Hepatocyte (in vitro differentiated cells): ENCODE results near the gene GRAP2. TPM values are rescaled to one million over a fixed set of nuclear protein-coding genes. Genes with fewer than 3 reads are reported as not detected.

Experiments
- DNase-seq: peaks from one replicate; pipeline ENCODE4 v3.0.0-alpha.2; 2016; ENCODE audit warnings: low spot score
- H2AFZ ChIP-seq: fragments of 200-600 bp; sonication (generic); 2 replicates; pipeline ENCODE4 v1.6.0; 2016; ENCODE audit warnings: antibody characterized with exemption, mild to moderate bottlenecking
- H3K27ac ChIP-seq: fragments of 200-600 bp; sonication (generic); 2 replicates; pipeline ENCODE4 v1.5.1; 2016; ENCODE audit warnings: mild to moderate bottlenecking
- H3K27me3 ChIP-seq: fragments of 200-600 bp; sonication (generic); 2 replicates; pipeline ENCODE4 v1.6.1; 2016
- H3K36me3 ChIP-seq: fragments of 200-600 bp; sonication (generic); replicated peaks from 2 replicates; pipeline ENCODE4 v1.5.1; 2016; ENCODE audit warnings: low read depth; ENCODE audit not compliant: insufficient read depth
- H3K4me1 ChIP-seq: fragments of 200-600 bp; sonication (generic); 2 replicates; pipeline ENCODE4 v1.5.1; 2016; ENCODE audit warnings: mild to moderate bottlenecking, moderate library complexity; ENCODE audit not compliant: insufficient read depth
- H3K4me2 ChIP-seq: fragments of 200-600 bp; sonication (generic); 2 replicates; pipeline ENCODE4 v1.6.0; 2016
- H3K4me3 ChIP-seq: fragments of 200-600 bp; sonication (generic); 2 replicates; pipeline ENCODE4 v1.5.1; 2016; ENCODE audit warnings: mild to moderate bottlenecking
- H3K79me2 ChIP-seq: fragments of 200-600 bp; sonication (generic); 2 replicates; pipeline ENCODE4 v1.6.0; 2017; ENCODE audit warnings: mild to moderate bottlenecking
- H3K9me2 ChIP-seq: fragments of 200-600 bp; sonication (generic); replicated peaks from 2 replicates; pipeline ENCODE4 v1.6.0; 2017; ENCODE audit warnings: mild to moderate bottlenecking; ENCODE audit not compliant: insufficient read depth
- H3K9me3 ChIP-seq: fragments of 200-600 bp; sonication (generic); 2 replicates; pipeline ENCODE4 v1.5.1; 2016; ENCODE audit warnings: low read depth, mild to moderate bottlenecking
- H4K20me1 ChIP-seq: fragments of 200-600 bp; sonication (generic); 2 replicates; pipeline ENCODE4 v1.6.0; 2016; ENCODE audit warnings: mild to moderate bottlenecking; ENCODE audit not compliant: insufficient read depth, poor library complexity, severe bottlenecking
- EZH2 ChIP-seq: fragments of 200-600 bp; sonication (generic); IDR thresholded peaks from 2 replicates; pipeline ENCODE4 v1.6.1; 2016; ENCODE audit warnings: antibody characterized with exemption, mild to moderate bottlenecking, borderline replicate concordance
- EZH2phosphoT487 ChIP-seq: fragments of 200-600 bp; sonication (generic); IDR thresholded peaks from one replicate; pipeline ENCODE4 v1.6.1; 2018; ENCODE audit warnings: antibody characterized with exemption, mild to moderate bottlenecking, low read depth, moderate library complexity; ENCODE audit not compliant: unreplicated experiment, severe bottlenecking
- WGBS: methylation state at CpG from one replicate; pipeline ENCODE4 v1.1.6; 2016; ENCODE audit warnings: low lambda C conversion rate; ENCODE audit errors: missing lambda C conversion rate; 5-methylcytosine and 5-hydroxymethylcytosine counted together
- polyA plus RNA-seq: library from polyadenylated mRNA; unstranded; fragments of >200 nt; fragmentation: Nextera tagmentation; extraction: Ambion mirVana; gene quantifications from 2 replicates; pipeline ENCODE4 v1.2.1, GENCODE V29; 2016
- small RNA-seq: library from RNA; depleted of rRNA; stranded (forward); fragments of <200 nt; gene quantifications from one replicate; pipeline ENCODE3, GENCODE V24; 2014
- total RNA-seq: library from RNA; depleted of rRNA; stranded (reverse); fragments of >200 nt; gene quantifications from 2 replicates; pipeline ENCODE4 v1.2.3, GENCODE V29; 2014
- TF ChIP-seq, protein P1 (sequence below): fragments of 200-600 bp; sonication (generic); IDR thresholded peaks from 2 replicates; pipeline ENCODE4 v1.5.1; 2016; ENCODE audit warnings: antibody characterized with exemption, mild to moderate bottlenecking; ENCODE audit not compliant: poor library complexity

GRAP2 gene
- total and polyA plus RNA-seq, 2 experiments from 2014 or later: 0.51 TPM; not detected in 1

DNA sequence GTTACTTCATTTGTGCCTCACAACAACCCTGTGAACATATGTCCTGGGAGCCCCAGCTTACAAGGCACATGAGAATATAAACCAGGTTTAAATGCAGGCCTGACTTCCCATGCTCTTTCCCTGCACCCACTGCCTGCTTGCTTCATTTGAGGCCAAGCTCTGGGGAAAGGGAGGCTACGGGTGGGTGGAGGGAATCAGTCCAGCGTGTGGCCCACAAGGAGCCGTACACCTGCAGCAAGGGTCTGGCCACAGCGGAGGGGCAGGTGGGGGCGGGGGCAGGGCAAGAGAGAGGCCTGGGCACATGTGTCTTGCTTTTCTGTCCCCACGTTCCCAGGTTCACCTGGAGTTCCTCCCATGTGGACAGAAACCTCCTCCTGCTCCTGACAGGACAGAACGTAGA, 120.1 kb downstream of the GRAP2 start:
- H3K9me3 ChIP-seq: no peaks in the 10 kb centered on the region
- no peak overlapping the region for H3K4me2 ChIP-seq
- peaks cover 8% of the 10 kb centered on the region for H3K4me1 ChIP-seq
- no peak overlapping the region for H3K27ac ChIP-seq
- H3K79me2 ChIP-seq: peaks cover 12% of the 10 kb centered on the region
- no peaks in the 10 kb centered on the region for H3K27me3 ChIP-seq
- H3K36me3 ChIP-seq: no peaks in the 10 kb centered on the region
- TF ChIP-seq, protein P1, sequence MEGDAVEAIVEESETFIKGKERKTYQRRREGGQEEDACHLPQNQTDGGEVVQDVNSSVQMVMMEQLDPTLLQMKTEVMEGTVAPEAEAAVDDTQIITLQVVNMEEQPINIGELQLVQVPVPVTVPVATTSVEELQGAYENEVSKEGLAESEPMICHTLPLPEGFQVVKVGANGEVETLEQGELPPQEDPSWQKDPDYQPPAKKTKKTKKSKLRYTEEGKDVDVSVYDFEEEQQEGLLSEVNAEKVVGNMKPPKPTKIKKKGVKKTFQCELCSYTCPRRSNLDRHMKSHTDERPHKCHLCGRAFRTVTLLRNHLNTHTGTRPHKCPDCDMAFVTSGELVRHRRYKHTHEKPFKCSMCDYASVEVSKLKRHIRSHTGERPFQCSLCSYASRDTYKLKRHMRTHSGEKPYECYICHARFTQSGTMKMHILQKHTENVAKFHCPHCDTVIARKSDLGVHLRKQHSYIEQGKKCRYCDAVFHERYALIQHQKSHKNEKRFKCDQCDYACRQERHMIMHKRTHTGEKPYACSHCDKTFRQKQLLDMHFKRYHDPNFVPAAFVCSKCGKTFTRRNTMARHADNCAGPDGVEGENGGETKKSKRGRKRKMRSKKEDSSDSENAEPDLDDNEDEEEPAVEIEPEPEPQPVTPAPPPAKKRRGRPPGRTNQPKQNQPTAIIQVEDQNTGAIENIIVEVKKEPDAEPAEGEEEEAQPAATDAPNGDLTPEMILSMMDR: no peak
- TF ChIP-seq EZH2phosphoT487: no peak
- H4K20me1 ChIP-seq: no peaks in the 10 kb centered on the region
- H3K9me2 ChIP-seq: no peaks in the 10 kb centered on the region
- no peak for DNase-seq
- no peak overlapping the region for H3K4me3 ChIP-seq
- H2AFZ ChIP-seq: no peak overlapping the region
- WGBS: 93% methylated on average over 5 of the region's 7 CpGs

DNA sequence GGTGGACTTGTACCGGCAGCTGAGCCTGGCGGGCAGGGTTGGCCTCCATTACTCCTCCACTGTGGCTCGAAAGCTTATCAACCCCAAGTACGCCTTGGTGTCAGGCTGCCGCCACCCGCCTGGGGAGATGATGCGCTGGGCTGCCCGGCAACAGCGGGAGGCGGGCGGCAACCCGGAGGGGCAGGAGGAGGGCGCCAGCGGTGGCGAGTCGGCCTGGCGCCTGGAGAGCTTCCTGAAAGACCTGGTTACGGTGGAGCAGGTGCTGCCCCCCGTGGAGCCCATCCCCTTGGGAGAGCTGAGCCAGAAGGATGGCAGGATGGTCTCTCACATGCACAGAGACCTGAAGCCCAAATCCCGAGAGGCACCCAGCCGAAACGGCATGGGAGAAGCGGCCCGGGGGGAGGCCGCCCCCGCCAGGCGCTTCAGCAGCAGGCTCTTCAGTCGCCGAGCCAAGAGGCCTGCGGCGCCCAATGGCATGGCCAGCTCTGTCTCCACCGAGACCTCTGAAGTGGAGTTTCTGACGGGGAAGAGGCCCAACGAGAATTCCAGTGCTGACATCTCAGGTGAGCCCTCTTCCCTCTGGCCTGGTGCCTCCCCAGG, 120.6 kb downstream of the GRAP2 start:
- Histone ChIP-seq H4K20me1 (no peaks in the 10 kb centered on the region), H3K36me3 (no peaks in the 10 kb centered on the region), H3K4me1 (peaks cover 8% of the 10 kb centered on the region), H2AFZ (no peak overlapping the region), H3K79me2 (peaks cover 9% of the 10 kb centered on the region), H3K4me2 (no peak overlapping the region), H3K9me3 (no peaks in the 10 kb centered on the region), H3K9me2 (no peaks in the 10 kb centered on the region), H3K27me3 (no peaks in the 10 kb centered on the region), H3K27ac (no peak overlapping the region), H3K4me3 (no peak overlapping the region)
- TF ChIP-seq EZH2phosphoT487 (no peak), EZH2 (no peak)
- TF ChIP-seq, protein P1: no peak
- 93% methylated on average over 28 of the region's 34 CpGs for WGBS
- DNase-seq: no peak

DNA sequence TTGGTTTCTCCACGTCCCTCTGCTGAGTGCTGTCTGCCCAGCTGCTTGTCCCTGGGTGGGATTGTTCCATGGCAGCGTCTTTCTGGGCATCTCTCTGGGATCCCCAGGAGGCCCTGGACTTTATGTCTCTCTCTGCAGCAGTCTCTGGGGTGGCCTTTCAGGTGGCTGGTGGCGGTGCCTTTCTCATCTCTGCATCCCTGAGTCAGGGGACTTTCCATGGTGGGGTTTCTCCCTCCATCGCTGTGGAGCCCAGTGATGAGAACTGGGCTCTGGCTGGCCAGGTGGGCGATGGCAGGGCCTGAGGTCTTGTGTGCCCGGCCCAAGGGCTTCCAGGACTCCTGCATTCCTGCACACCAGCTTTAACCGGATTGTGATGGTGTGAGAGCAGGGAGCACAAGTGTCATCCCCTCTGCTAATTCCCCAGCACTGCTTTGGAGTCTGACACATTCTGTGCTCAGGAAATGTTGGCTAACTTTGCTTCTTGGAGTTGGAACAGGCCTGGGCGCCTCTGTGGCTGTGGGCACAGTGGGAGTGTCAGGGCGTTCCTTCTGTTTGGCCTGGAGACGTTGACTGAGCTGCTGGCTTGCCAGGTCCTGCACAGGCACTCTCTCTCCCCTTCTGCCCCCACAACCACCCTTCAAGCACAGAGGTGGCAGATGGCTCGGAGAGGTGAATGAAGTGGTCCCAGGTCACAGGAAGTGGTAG, 121.8 kb downstream of the GRAP2 start:
- peaks cover 6% of the 10 kb centered on the region for H3K79me2 ChIP-seq
- H2AFZ ChIP-seq: no peak overlapping the region
- H4K20me1 ChIP-seq: no peaks in the 10 kb centered on the region
- H3K9me2 ChIP-seq: no peaks in the 10 kb centered on the region
- WGBS: 90% methylated on average over 11 of the region's 11 CpGs
- H3K27ac ChIP-seq: no peak overlapping the region
- no peak for DNase-seq
- TF ChIP-seq, protein P1: no peak
- TF ChIP-seq EZH2phosphoT487: no peak
- no peak for TF ChIP-seq EZH2
- H3K4me3 ChIP-seq: no peak overlapping the region
- H3K9me3 ChIP-seq: no peaks in the 10 kb centered on the region
- H3K4me2 ChIP-seq: no peak overlapping the region
- H3K36me3 ChIP-seq: no peaks in the 10 kb centered on the region
- no peaks in the 10 kb centered on the region for H3K27me3 ChIP-seq
- H3K4me1 ChIP-seq: peaks cover 4% of the 10 kb centered on the region

Small RNA genes within 50 kb of the gene (small RNA-seq; reads per million reads assigned to genes)
- not detected for gene RN7SKP210

Other genes with a start within 250 kb of the GRAP2 start
- not detected in 2 replicates for gene ENTHD1, start 7.3 kb upstream of the GRAP2 start, total RNA-seq
- gene ENTHD1, start 7.3 kb upstream of the GRAP2 start, polyA plus RNA-seq: not detected in 2 replicates
- not detected in 2 replicates for gene TMA7B, start 59.3 kb downstream of the GRAP2 start, total RNA-seq
- not detected in 2 replicates for gene TMA7B, start 59.3 kb downstream of the GRAP2 start, polyA plus RNA-seq
- gene FAM83F, start 93.9 kb downstream of the GRAP2 start, total RNA-seq: 10.4 and 12.8 TPM in 2 replicates
- gene FAM83F, start 93.9 kb downstream of the GRAP2 start, polyA plus RNA-seq: 10.8 and 16.5 TPM in 2 replicates